Neural cell (in vitro differentiated cells): Measurements from ENCODE around the gene ENTREP3. TPM values are rescaled to one million over a fixed set of nuclear protein-coding genes. Genes with fewer than 3 reads are reported as not detected.

ENCODE experiments used
- H2AFZ ChIP-seq: fragments of 200-600, 300-800 bp; sonication (generic), shearing (Covaris generic); 2 replicates; pipeline ENCODE4 v1.6.0; 2014; ENCODE audit warnings: low read depth, mild to moderate bottlenecking, antibody characterized with exemption, low read length, moderate library complexity
- H3F3A ChIP-seq: fragments of 200-600 bp; shearing (Covaris generic); 2 replicates; pipeline ENCODE4 v1.6.1; 2016; ENCODE audit warnings: mild to moderate bottlenecking, moderate library complexity, mixed read lengths, antibody characterized with exemption, low read length; ENCODE audit not compliant: insufficient read depth, poor library complexity, severe bottlenecking
- H3K27ac ChIP-seq: fragments of 200-600, 300-800 bp; sonication (generic), shearing (Covaris generic); 2 replicates; pipeline ENCODE4 v1.5.1; 2014; ENCODE audit warnings: mild to moderate bottlenecking, low read length, moderate library complexity
- H3K27me3 ChIP-seq: fragments of 300-800, 200-600 bp; sonication (generic), shearing (Covaris generic); 2 replicates; pipeline ENCODE4 v1.6.0; 2014; ENCODE audit warnings: mild to moderate bottlenecking, low read depth, low read length, moderate library complexity; ENCODE audit not compliant: insufficient read depth
- H3K36me3 ChIP-seq: fragments of 300-800, 200-600 bp; sonication (generic), shearing (Covaris generic); 2 replicates; pipeline ENCODE4 v1.5.1; 2014; ENCODE audit warnings: mild to moderate bottlenecking, antibody characterized with exemption, low read length, moderate library complexity; ENCODE audit not compliant: insufficient read depth
- H3K4me2 ChIP-seq: fragments of 300-800, 200-600 bp; sonication (generic), shearing (Covaris generic); 2 replicates; pipeline ENCODE4 v1.6.0; 2014; ENCODE audit warnings: mild to moderate bottlenecking, low read length
- H3K4me3 ChIP-seq: fragments of 300-800, 200-600 bp; sonication (generic), shearing (Covaris generic); 2 replicates; pipeline ENCODE4 v1.5.1; 2014; ENCODE audit warnings: mild to moderate bottlenecking, low read length, moderate library complexity
- H3K79me2 ChIP-seq: fragments of 200-600 bp; shearing (Covaris generic); replicated peaks from 2 replicates; pipeline ENCODE4 v1.6.0; 2014; ENCODE audit warnings: mild to moderate bottlenecking, low read length, moderate library complexity; ENCODE audit not compliant: insufficient read depth
- H3K9ac ChIP-seq: fragments of 300-800, 200-600 bp; sonication (generic), shearing (Covaris generic); 2 replicates; pipeline ENCODE4 v1.6.1; 2016; ENCODE audit warnings: mild to moderate bottlenecking, low read length, mixed read lengths
- H3K9me2 ChIP-seq: fragments of 200-600 bp; shearing (Covaris generic); 2 replicates; pipeline ENCODE4 v1.6.1; 2016; ENCODE audit warnings: mild to moderate bottlenecking, low read length, mixed read lengths; ENCODE audit not compliant: insufficient read depth
- H3K9me3 ChIP-seq: fragments of 200-600, 300-800 bp; sonication (generic), shearing (Covaris generic); 2 replicates; pipeline ENCODE4 v1.6.1; 2016; ENCODE audit warnings: mild to moderate bottlenecking, mixed run types, low read length, moderate library complexity, mixed read lengths
- H4K20me1 ChIP-seq: fragments of 200-600 bp; shearing (Covaris generic); 2 replicates; pipeline ENCODE4 v1.6.1; 2016; ENCODE audit warnings: mild to moderate bottlenecking, mixed run types; ENCODE audit not compliant: insufficient read depth
- EP300 ChIP-seq: fragments of 450-650 bp; conservative IDR thresholded peaks from 2 replicates; pipeline ENCODE4 v1.6.1; 2014; ENCODE audit warnings: antibody characterized with exemption, mild to moderate bottlenecking, moderate library complexity; ENCODE audit not compliant: poor library complexity, severe bottlenecking
- EZH2 ChIP-seq: fragments of 200-600, 300-800 bp; shearing (Covaris generic), sonication (generic); IDR thresholded peaks from 2 replicates; pipeline ENCODE4 v1.6.1; 2014; ENCODE audit warnings: antibody characterized with exemption, low read length, borderline replicate concordance, mild to moderate bottlenecking; ENCODE audit not compliant: insufficient read depth, poor library complexity, severe bottlenecking
- MXI1 ChIP-seq: fragments of 450-650 bp; conservative IDR thresholded peaks from 2 replicates; pipeline ENCODE4 v1.6.1; 2014; ENCODE audit warnings: antibody characterized with exemption, mild to moderate bottlenecking; ENCODE audit not compliant: poor library complexity, severe bottlenecking
- POLR2AphosphoS5 ChIP-seq: IDR thresholded peaks from 2 replicates; pipeline ENCODE4 v1.6.1; 2012
- RAD21 ChIP-seq: fragments of 450-650 bp; conservative IDR thresholded peaks from 2 replicates; pipeline ENCODE4 v1.6.1; 2014; ENCODE audit warnings: antibody characterized with exemption, mild to moderate bottlenecking, moderate library complexity
- SMC3 ChIP-seq: fragments of 450-650 bp; conservative IDR thresholded peaks from 2 replicates; pipeline ENCODE4 v1.6.1; 2014; ENCODE audit warnings: antibody characterized with exemption, mild to moderate bottlenecking, moderate library complexity; ENCODE audit not compliant: poor library complexity
- TAF1 ChIP-seq: IDR thresholded peaks from 2 replicates; pipeline ENCODE4 v1.6.1; 2012; ENCODE audit warnings: low read depth
- polyA plus RNA-seq: library from polyadenylated mRNA; depleted of rRNA; stranded (reverse); fragments of >200 nt; gene quantifications from 2 replicates; pipeline ENCODE4 v1.2.3, GENCODE V29; 2014
- TF ChIP-seq, protein P1 (sequence below): IDR thresholded peaks from 2 replicates; pipeline ENCODE4 v1.6.1; 2012; ENCODE audit warnings: borderline replicate concordance
- TF ChIP-seq, protein P2 (sequence below): fragments of 450-650 bp; IDR thresholded peaks from 2 replicates; pipeline ENCODE4 v1.5.1; 2014; ENCODE audit warnings: antibody characterized with exemption, mild to moderate bottlenecking, moderate library complexity; ENCODE audit not compliant: poor library complexity, severe bottlenecking

Gene ENTREP3
- polyA plus RNA-seq, 1 donor from 2014 or later: 11.1 TPM

DNA sequence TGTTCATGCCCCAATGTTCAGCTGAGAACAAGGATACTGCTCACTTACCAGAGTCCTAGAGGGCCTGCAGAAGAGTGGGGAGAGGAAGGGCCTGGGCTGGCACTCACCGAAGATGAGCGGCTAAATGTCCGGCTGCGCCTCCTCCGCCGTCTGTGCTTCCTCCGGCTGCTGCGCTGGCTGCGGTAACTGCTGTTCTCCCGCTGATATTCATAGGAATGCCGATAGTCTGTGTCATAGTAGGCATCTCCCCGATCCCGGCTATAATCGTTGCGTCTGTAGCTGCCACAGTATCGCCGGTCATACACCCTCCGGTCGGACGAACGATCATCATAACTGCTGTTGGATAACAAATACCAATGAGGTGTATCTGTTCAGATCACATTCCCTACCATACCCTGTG is 14.1 kb upstream of the ENTREP3 start:
- Histone ChIP-seq H3K27ac (no peak overlapping the region), H2AFZ (no peak overlapping the region), H3K9ac (no peak overlapping the region), H3K36me3 (no peaks in the 10 kb centered on the region), H3K79me2 (peaks cover 19% of the 10 kb centered on the region), H4K20me1 (peaks cover 2% of the 10 kb centered on the region), H3K4me2 (no peak overlapping the region), H3K9me2 (no peaks in the 10 kb centered on the region), H3K9me3 (no peaks in the 10 kb centered on the region), H3K27me3 (no peaks in the 10 kb centered on the region), H3F3A (no peaks in the 10 kb centered on the region), H3K4me3 (no peak overlapping the region)
- TF ChIP-seq MXI1 (no peak), TAF1 (no peak), SMC3 (no peak), EP300 (no peak), EZH2 (no peak), RAD21 (no peak), POLR2AphosphoS5 (no peak)
- TF ChIP-seq, protein P1, sequence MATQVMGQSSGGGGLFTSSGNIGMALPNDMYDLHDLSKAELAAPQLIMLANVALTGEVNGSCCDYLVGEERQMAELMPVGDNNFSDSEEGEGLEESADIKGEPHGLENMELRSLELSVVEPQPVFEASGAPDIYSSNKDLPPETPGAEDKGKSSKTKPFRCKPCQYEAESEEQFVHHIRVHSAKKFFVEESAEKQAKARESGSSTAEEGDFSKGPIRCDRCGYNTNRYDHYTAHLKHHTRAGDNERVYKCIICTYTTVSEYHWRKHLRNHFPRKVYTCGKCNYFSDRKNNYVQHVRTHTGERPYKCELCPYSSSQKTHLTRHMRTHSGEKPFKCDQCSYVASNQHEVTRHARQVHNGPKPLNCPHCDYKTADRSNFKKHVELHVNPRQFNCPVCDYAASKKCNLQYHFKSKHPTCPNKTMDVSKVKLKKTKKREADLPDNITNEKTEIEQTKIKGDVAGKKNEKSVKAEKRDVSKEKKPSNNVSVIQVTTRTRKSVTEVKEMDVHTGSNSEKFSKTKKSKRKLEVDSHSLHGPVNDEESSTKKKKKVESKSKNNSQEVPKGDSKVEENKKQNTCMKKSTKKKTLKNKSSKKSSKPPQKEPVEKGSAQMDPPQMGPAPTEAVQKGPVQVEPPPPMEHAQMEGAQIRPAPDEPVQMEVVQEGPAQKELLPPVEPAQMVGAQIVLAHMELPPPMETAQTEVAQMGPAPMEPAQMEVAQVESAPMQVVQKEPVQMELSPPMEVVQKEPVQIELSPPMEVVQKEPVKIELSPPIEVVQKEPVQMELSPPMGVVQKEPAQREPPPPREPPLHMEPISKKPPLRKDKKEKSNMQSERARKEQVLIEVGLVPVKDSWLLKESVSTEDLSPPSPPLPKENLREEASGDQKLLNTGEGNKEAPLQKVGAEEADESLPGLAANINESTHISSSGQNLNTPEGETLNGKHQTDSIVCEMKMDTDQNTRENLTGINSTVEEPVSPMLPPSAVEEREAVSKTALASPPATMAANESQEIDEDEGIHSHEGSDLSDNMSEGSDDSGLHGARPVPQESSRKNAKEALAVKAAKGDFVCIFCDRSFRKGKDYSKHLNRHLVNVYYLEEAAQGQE: no peak
- TF ChIP-seq, protein P2, sequence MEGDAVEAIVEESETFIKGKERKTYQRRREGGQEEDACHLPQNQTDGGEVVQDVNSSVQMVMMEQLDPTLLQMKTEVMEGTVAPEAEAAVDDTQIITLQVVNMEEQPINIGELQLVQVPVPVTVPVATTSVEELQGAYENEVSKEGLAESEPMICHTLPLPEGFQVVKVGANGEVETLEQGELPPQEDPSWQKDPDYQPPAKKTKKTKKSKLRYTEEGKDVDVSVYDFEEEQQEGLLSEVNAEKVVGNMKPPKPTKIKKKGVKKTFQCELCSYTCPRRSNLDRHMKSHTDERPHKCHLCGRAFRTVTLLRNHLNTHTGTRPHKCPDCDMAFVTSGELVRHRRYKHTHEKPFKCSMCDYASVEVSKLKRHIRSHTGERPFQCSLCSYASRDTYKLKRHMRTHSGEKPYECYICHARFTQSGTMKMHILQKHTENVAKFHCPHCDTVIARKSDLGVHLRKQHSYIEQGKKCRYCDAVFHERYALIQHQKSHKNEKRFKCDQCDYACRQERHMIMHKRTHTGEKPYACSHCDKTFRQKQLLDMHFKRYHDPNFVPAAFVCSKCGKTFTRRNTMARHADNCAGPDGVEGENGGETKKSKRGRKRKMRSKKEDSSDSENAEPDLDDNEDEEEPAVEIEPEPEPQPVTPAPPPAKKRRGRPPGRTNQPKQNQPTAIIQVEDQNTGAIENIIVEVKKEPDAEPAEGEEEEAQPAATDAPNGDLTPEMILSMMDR: no peak

DNA sequence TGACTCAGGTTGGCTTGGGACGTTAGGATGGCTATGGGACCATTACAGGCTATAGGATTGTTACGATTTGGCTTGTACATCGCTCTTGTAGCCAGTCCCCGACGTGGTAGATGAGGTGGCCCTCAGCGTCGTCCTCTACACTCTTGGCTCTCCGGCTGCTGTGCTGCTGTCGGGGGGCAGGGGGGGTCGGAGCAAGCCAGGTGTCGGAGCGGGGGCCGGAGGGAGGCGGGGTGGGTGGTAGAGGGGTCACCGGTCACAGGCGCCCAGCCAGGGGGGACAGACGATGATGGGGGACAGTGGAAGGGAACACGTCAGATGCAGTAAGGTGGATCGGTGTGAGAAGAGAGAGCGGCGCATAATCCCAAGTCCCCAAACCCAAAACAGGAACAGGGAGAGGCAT is 13.3 kb upstream of the ENTREP3 start:
- H3K79me2 ChIP-seq: peaks cover 19% of the 10 kb centered on the region

More for the DNA sequence above, 13.3 kb upstream of the ENTREP3 start:
- no peak for TF ChIP-seq EZH2
- TF ChIP-seq SMC3: no peak
- TF ChIP-seq, protein P1: no peak
- Histone ChIP-seq H3K9me3 (no peaks in the 10 kb centered on the region), H3K9ac (no peak overlapping the region), H2AFZ (no peak overlapping the region), H3K4me3 (no peak overlapping the region), H3K9me2 (no peaks in the 10 kb centered on the region), H4K20me1 (peaks cover 2% of the 10 kb centered on the region), H3K4me2 (no peak overlapping the region), H3K27ac (no peak overlapping the region), H3K36me3 (no peaks in the 10 kb centered on the region), H3F3A (no peaks in the 10 kb centered on the region), H3K27me3 (no peaks in the 10 kb centered on the region)
